DMS79 treated with DMSO at 0.1 percent for 48 hours (cell line): ENCODE data around the gene RNF225.
"Not testable (repeated sequence)": the region's sequence is repeated elsewhere in the genome, so short reads cannot be mapped to it uniquely, and the experiment has no call there.

Experiments
- DNase-seq: peaks from one replicate; lab custom pipeline; 2025; lab: John Stamatoyannopoulos, UW

RNF225 gene

GRCh38 chr19:58408152-58409009, 12.9 kb downstream of the RNF225 start, which contains the start of gene ZNF584:
Gene ZNF584, plus strand, starts transcription at chr19:58408649. Its CDS starts 499 bp downstream, at chr19:58409148.
- DNase-seq = peak; percentile 91

GRCh38 chr19:58409010-58409790, 13.7 kb downstream of the RNF225 start:
- DNase-seq = peak; percentile 27

GRCh38 chr19:58416604-58417003, 21.1 kb downstream of the RNF225 start:
- no peak for DNase-seq

DNA sequence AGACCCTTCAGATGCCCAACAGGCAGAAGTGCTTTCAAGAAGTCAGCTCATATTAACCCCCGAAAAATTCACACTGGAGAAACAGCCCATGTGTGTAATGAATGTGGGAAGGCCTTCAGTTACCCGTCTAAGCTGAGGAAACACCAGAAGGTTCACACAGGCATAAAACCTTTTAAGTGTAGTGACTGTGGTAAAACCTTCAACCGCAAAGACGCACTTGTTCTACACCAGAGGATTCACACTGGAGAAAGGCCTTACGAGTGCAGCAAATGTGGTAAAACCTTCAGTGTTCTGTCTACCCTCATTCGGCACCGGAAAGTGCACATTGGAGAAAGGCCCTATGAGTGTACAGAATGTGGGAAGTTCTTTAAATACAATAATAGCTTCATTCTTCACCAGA, 21.6 kb downstream of the RNF225 start:
- DNase-seq = no peak

DNA sequence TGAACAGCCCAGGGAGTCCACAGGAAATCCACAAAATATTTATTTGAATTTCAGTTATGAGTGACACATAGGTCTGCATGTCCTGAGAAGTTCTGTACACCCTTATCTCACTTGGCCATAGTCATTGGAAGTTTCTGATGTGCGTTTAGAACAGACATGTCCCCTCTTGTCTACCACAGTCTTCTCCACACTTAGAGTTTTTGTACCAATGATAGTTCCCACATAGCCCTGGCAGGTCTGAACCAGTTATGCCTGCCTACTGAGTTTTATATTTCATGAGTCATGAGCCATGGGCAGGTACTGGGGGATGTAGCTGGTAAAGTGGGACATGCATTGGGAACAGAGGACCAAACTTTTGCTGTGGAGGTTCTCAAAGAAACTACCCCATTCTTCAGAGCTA, 33.2 kb downstream of the RNF225 start:
- no peak for DNase-seq

- DNase-seq = no peak
Observed at GRCh38 chr19:58429745-58430144, 34.3 kb downstream of the RNF225 start.

DNA sequence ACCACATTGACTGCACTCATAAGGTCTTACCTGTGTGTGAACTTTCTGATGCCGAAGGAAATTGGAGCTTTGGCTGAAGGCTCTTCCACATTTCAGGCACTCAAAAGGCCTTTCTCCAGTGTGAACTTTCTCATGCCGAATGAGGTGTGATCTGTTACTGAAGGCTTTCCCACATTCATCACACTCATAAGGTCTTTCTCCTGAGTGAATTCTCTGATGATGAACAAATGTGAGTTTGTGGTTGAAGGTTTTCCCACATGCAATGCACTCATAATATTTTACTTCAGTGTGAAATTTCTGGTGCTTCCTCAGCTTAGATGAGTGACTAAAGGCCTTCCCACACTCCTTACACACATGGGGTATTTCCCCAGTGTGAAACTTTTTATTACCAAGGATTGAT, 38.8 kb downstream of the RNF225 start:
- DNase-seq = no peak

GRCh38 chr19:58439576-58440554, 44.4 kb downstream of the RNF225 start, which contains the start of gene ZNF132:
Gene ZNF132, minus strand, starts transcription at chr19:58440153. Its CDS starts 332 bp downstream, at chr19:58439821.
- DNase-seq = peak; percentile 86

DNA sequence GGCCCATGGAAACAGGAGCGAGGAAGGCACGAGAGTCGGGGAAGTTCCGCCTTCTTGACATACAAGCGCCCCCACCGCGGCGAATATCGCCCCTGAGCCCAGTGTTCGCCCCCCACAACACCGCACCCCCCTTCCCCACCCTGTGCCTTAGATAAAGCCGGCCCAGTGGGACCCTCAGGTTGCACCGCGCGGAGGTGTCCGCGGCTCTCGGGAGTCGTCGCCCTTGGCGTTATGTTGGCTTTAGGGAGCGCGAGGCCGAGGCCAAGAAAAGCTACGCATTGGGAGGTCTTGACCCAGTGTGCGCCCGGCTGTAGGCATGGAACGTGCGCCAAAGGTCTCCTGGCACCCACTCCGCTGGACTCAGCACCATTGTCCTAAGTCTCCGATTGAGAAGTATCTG, 45.1 kb downstream of the RNF225 start:
- no peak for DNase-seq

GRCh38 chr19:58442986-58443385, 47.5 kb downstream of the RNF225 start:
- not testable (repeated sequence) for DNase-seq
